ENCODE measurements around the gene DNAJC19.
"Not testable (repeated sequence)": the region's sequence is repeated elsewhere in the genome, so short reads cannot be mapped to it uniquely, and the experiment has no call there.

DNAJC19 gene
- 6.9 to 22.7 (median 14.1) reads per million in 18 experiments for total RNA-seq

- peak; percentile 96 for DNase-seq
These were observed at the start of gene DNAJC19 for GRCh38 chr3:180989291-180990163. Gene DNAJC19, minus strand, starts transcription at chr3:180989736. Its CDS starts 134 bp downstream, at chr3:180989602.

- no peak for DNase-seq
These were observed 41.4 kb upstream of the DNAJC19 start for GRCh38 chr3:181030948-181031347.

- DNase-seq = no peak
These were observed 35.7 kb upstream of the DNAJC19 start for GRCh38 chr3:181025204-181025603.

- DNase-seq = no peak
These were observed 28.2 kb upstream of the DNAJC19 start for GRCh38 chr3:181017690-181018089.

- no peak for DNase-seq
These were observed 19.7 kb upstream of the DNAJC19 start for GRCh38 chr3:181009225-181009624.

- DNase-seq = no peak
These were observed 19.3 kb upstream of the DNAJC19 start for GRCh38 chr3:181008796-181009195.

- DNase-seq = no peak
These were observed 17.7 kb upstream of the DNAJC19 start for GRCh38 chr3:181007262-181007661.

- no peak for DNase-seq
These were observed 17.0 kb upstream of the DNAJC19 start for GRCh38 chr3:181006541-181006940.

GRCh38 chr3:181003469-181003868 is 13.9 kb upstream of the DNAJC19 start:
- DNase-seq = not testable (repeated sequence)

- not testable (repeated sequence) for DNase-seq
These were observed 12.8 kb upstream of the DNAJC19 start for GRCh38 chr3:181002331-181002730.

- no peak for DNase-seq
These were observed 6.9 kb upstream of the DNAJC19 start for GRCh38 chr3:180996415-180996932.

- peak in 1 of 2 donors; percentile 11 for DNase-seq
These were observed 969 bp upstream of the DNAJC19 start for GRCh38 chr3:180990505-180990904.

GRCh38 chr3:180987344-180987743 is 2.2 kb downstream of the DNAJC19 start:
- no peak for DNase-seq

- DNase-seq = not testable (repeated sequence)
These were observed 3.2 kb downstream of the DNAJC19 start for GRCh38 chr3:180986366-180986765.

GRCh38 chr3:180983136-180983535 is 6.4 kb downstream of the DNAJC19 start:
- no peak for DNase-seq

- DNase-seq = no peak
These were observed 7.6 kb downstream of the DNAJC19 start for GRCh38 chr3:180981912-180982311.

GRCh38 chr3:180980611-180981010 is 8.9 kb downstream of the DNAJC19 start:
- DNase-seq = no peak

GRCh38 chr3:180979961-180980360 is 9.6 kb downstream of the DNAJC19 start:
- no peak for DNase-seq

- no peak for DNase-seq
These were observed 12.0 kb downstream of the DNAJC19 start for GRCh38 chr3:180977498-180977897.

- DNase-seq = no peak
These were observed 15.2 kb downstream of the DNAJC19 start for GRCh38 chr3:180974286-180974685.

GRCh38 chr3:180973543-180973942 is 16.0 kb downstream of the DNAJC19 start:
- no peak for DNase-seq

- no peak for DNase-seq
These were observed 18.6 kb downstream of the DNAJC19 start for GRCh38 chr3:180970931-180971330.

- no peak for DNase-seq
These were observed 27.0 kb downstream of the DNAJC19 start for GRCh38 chr3:180962530-180962929.

- DNase-seq = no peak
These were observed 28.0 kb downstream of the DNAJC19 start for GRCh38 chr3:180961552-180961951.

Measured in inflammatory macrophage (primary cell).